Measurements from ENCODE around the gene RAB5B.
A peak's percentile ranks its signal among the peaks of the same experiment; 100 is the strongest.

Gene RAB5B, protein sequence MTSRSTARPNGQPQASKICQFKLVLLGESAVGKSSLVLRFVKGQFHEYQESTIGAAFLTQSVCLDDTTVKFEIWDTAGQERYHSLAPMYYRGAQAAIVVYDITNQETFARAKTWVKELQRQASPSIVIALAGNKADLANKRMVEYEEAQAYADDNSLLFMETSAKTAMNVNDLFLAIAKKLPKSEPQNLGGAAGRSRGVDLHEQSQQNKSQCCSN

GRCh38 chr12:55973599-55974307, at the start of gene RAB5B:
TSS of gene RAB5B (plus strand) at chr12:55974078. CDS start at chr12:55986961, 12,883 bp downstream.
- peak; percentile 100 for DNase-seq (ENCODE audit: low spot score)

- no peak for DNase-seq (ENCODE audit: low spot score)
Observed at GRCh38 chr12:55925371-55925770, 48.5 kb upstream of the RAB5B start.

DNA sequence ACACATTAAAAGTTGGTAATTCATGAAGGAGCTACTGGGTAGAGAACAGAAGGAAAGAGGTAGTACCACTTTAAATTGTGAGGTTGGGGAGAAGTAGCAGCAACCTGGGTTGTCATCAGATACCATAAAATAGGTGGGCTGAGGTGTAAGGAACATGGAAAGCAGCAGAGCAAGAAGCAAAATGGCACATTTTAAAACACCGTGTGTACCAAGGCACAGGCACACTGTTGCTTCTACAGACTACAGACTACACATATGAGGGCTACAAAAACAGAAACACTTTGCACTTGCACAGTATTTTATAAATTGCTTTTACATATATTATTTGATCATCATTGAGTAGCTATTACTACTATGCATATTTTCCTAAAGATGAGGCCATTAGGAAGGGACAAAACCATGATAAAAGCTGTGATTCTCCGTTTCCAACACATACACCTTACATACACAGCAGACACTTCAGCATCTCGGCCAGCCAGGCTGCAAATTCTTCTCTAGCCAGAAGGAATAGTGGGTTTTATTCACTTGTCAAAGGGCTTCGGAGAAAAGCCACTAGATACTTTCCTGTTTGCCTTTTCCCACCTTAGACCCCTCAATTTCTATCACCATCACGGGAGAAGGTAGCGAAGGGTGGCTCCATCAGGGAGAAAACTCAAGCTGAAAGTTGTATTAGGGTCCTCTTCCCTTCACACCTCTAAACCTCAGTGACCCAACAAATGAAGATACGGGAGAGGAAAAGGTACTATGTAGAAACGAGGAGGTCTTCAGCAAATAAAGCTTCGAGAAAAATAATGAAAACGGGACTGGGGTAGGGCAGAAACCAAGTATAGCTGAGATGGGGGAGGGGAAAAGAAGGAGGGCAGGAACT, 47.8 kb upstream of the RAB5B start:
- DNase-seq (ENCODE audit: low spot score), result no peak

DNA sequence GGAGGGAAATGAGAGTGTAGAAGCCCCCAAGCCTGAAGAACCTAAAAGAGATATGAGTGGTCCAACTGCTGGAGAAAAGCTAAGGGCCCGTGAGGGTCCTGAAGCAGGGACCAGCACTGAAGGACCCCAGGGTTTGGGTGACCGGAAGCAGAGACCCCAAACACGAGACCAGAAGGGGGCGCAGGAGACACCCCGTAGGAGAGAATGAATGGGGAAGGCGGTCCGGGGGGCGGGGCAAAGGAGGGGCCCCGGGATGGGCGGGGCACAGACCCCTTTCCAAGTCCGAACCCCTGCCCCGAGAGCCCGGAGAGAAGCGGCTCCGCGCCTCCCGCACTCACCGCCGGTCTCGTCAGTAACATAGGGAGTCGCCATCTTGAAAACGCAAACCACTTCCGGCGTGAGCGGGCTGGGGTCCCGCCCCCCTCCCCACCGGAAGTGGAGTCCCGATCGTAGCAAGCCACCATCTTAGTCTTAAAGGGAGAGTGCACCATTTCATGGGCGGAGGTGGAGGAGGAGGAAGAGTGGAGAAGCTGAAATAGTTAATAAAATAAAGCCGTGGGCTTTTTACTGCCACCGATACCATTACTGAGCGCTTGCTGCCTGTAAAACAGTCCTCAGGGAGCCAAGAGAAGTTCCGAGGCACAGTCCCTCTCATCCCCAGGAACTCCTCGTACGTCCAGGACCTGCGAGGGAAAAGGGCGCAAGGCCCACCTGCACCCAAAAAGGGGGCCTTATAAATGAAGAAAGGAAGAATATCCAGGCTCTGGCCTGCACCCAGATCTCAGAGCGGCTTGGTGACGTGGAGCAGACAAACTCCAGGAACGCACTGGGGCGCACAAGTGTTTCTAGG, 46.9 kb upstream of the RAB5B start:
- peak; percentile 90 for DNase-seq (ENCODE audit: low spot score)

DNA sequence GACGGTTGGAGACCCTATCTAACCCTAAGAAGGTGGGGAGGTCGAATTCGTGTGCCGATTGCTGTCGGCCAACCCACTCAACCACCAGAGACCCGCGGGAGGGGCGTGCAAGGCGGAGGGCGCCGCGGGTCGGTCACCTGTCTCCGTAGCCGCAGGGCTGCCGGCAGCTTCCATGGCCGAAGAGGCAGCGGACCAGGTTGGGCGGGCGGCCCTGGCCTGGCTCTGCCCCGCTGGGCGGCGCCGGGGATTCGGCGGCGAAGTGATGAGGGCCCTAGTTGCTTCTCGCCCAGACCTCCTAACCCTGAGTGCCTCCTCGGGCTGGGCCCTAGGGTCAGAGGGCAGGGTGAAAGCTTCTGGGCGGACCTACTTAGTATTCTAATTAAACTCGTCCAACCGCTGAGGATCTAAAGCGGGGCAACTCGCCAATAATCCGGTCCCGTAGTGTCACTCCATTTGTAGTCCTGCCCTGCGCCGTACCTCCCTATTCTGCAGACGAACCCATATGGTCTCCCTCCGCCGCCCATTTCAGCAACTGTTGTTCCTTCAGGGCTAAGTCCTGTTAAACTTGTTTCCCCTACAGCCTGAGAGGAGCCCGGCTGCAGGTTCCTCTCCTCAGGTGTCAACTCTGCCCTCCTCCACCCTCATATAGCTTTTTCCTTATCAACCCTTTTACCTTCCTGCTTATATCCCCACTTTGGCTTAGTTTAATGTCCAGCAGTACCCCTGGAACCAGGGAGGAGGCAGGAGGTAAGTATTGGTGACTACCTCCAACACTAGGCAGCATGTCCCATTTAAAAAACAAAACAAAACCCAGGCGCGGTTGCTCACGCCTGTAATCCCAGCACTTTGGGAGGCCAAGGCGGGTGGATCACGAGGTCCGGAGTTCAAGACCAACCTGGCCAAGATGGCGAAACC, 46.0 kb upstream of the RAB5B start, which contains the start of gene PYM1:
Gene PYM1, minus strand, starts transcription at position 307 of the 915 bp plus-strand sequence. Its CDS starts 133 bp downstream, at position 174.
- DNase-seq (ENCODE audit: low spot score), result peak; percentile 76

- DNase-seq (ENCODE audit: low spot score), result peak; percentile 90
Observed at GRCh38 chr12:55929306-55929791, 44.5 kb upstream of the RAB5B start.

- DNase-seq (ENCODE audit: low spot score), result peak; percentile 87
Observed at GRCh38 chr12:55930771-55931316, 43.0 kb upstream of the RAB5B start, which contains the start of gene DGKA. TSS of gene DGKA (plus strand) at chr12:55931162. CDS start at chr12:55936504, 5,342 bp downstream.

- no peak for DNase-seq (ENCODE audit: low spot score)
Observed at GRCh38 chr12:55931317-55931779, 42.5 kb upstream of the RAB5B start.

GRCh38 chr12:55931780-55932550, 41.9 kb upstream of the RAB5B start:
- no peak for DNase-seq (ENCODE audit: low spot score)

DNA sequence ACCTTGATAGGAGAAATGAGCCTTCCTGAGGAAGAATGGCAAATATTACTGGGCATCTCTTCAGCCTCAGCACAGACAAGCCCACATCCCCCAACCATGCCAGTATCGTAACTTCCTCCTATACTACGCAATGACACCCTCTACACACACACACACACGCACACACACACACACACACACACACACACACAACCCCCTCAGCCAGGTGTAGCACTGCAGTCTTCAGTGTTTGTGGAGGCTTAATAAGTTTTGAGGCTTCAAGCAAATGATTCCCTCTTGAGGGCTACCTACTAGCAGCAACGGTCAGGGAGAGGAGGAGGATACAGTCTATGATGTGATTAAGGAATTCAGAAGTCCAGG, 41.3 kb upstream of the RAB5B start:
- DNase-seq (ENCODE audit: low spot score), result peak; percentile 58

- DNase-seq (ENCODE audit: low spot score), result peak; percentile 37
Observed at GRCh38 chr12:55933169-55933798, 40.6 kb upstream of the RAB5B start.

GRCh38 chr12:55933799-55934742, 39.8 kb upstream of the RAB5B start:
- DNase-seq (ENCODE audit: low spot score), result no peak

DNA sequence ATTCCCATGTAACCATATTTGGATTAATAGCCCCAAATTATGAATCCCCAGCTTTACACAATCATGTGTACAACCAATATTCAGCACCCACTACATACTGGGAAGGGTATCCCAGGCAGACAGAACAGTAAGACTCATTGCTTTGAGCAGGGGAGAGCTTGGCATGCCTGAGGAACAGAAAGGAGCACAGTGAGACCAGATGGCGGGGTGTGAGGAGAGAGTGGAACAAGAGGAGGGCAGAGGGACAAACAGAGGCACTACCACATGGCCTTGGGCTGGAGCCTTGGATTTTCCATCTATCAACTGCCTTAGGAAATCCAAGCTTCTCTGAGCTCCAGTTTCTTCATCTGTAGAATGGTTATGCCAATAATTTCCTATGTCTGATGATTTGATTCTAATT, 39.1 kb upstream of the RAB5B start:
- DNase-seq (ENCODE audit: low spot score), result no peak

DNA sequence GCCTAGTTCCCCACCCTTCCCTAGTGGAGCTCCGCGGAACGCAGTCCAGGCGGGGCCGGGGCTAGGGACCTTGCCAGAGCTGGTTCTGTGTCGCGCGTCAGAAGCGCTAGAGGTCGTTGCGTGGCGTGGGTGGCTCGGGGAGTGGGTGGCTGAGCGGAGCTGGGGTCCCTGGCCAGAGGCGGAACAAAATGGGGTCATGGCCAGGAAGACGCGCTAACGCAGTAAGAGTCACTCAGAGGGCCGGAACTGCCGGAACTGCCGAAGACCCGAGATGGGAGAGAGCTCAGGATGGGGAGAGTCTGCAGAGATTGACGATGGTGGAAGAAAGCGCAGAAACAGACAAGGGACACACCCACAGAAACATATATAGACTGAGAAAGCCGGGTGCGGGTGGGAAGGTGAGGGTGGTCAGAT, 38.1 kb upstream of the RAB5B start:
- no peak for DNase-seq (ENCODE audit: low spot score)

- DNase-seq (ENCODE audit: low spot score), result no peak
Observed at GRCh38 chr12:55937981-55938380, 35.9 kb upstream of the RAB5B start.

DNA sequence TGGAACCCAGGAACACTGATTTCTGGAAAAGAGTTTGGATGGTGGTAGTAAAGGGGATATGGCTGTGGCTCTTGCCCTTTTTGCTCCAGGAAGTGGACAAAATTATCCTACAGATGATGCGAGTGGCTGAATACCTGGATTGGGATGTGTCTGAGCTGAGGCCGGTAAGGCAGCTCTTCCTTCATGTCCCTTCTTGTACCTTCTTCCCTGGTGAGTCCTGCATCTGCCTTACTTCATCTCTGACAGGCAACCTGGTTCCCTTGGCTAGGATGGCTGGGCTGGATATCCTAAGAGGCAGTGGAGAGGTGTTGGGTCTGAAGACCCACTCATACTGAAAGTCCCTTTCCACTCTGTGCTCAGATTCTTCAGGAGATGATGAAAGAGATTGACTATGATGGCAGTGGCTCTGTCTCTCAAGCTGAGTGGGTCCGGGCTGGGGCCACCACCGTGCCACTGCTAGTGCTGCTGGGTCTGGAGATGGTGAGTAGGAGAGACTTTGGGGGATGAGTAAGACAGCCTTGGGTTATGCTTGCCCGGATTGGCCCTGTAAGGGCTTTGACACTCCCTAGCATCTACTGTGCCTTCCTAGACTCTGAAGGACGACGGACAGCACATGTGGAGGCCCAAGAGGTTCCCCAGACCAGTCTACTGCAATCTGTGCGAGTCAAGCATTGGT, 34.9 kb upstream of the RAB5B start:
- no peak for DNase-seq (ENCODE audit: low spot score)
